Glutamatergic neuron (in vitro differentiated cells): Measurements from ENCODE around the gene MNAT1. TPM values are rescaled to one million over a fixed set of nuclear protein-coding genes. Genes with fewer than 3 reads are reported as not detected.

Source experiments
- DNase-seq: peaks from one replicate; pipeline ENCODE4 v3.0.0; 2022
- H3K27ac Mint-ChIP-seq: one replicate; pipeline ENCODE4 v1.8.0; 2020; ENCODE audit warnings: mild to moderate bottlenecking, mixed read lengths, inconsistent platforms; ENCODE audit not compliant: unreplicated experiment
- H3K27me3 Mint-ChIP-seq: one replicate; pipeline ENCODE4 v1.8.0; 2020; ENCODE audit warnings: mild to moderate bottlenecking, moderate library complexity, mixed read lengths, inconsistent platforms; ENCODE audit not compliant: unreplicated experiment
- H3K36me3 Mint-ChIP-seq: one replicate; pipeline ENCODE4 v1.8.0; 2020; ENCODE audit warnings: mild to moderate bottlenecking, mixed read lengths, inconsistent platforms; ENCODE audit not compliant: unreplicated experiment
- H3K4me1 Mint-ChIP-seq: one replicate; pipeline ENCODE4 v1.8.0; 2020; ENCODE audit warnings: mild to moderate bottlenecking, low read depth, mixed read lengths, inconsistent platforms; ENCODE audit not compliant: unreplicated experiment
- H3K4me3 Mint-ChIP-seq: one replicate; pipeline ENCODE4 v1.8.0; 2020; ENCODE audit warnings: mild to moderate bottlenecking, mixed read lengths, inconsistent platforms; ENCODE audit not compliant: unreplicated experiment
- H3K9me3 Mint-ChIP-seq: one replicate; pipeline ENCODE4 v1.8.0; 2020; ENCODE audit warnings: mild to moderate bottlenecking, moderate library complexity, mixed read lengths, inconsistent platforms; ENCODE audit not compliant: unreplicated experiment
- total RNA-seq: library from RNA; stranded (reverse); fragmentation: NEBNext Ultra II Directional; extraction: Animal tissue kit (Norgen Biotek cat#: 25700); gene quantifications from one replicate; pipeline ENCODE4 v1.2.1, GENCODE V29; 2021; ENCODE audit not compliant: unreplicated experiment
- TF ChIP-seq, protein P1 (sequence below): fragments of 200-600 bp; sonication (generic); IDR thresholded peaks from one replicate; pipeline ENCODE4 v1.5.0; 2021; ENCODE audit not compliant: partially characterized antibody, unreplicated experiment

MNAT1 gene
- total RNA-seq, 1 donor from 2014 or later, result 45.2 TPM

DNA sequence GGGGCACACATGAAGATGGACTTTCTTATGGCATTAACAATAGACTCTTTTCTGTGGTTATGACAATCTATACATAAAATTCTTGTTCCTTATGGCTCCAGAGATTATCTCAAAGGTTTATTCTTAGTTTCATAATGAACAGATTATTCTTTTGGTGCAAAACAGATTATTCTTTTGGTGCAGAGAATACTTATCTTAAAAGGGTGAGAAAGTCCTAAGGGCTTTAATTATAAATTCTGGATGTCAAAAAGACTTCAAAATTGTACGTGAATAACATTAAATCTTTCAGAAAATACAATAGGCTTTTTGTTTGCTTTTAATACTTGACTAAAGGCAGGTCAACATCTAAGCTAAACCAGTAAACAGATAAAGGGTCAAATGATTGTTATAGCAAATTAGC is 69.3 kb downstream of the MNAT1 start:
- Mint-ChIP-seq H3K27me3 (no peaks in the 10 kb centered on the region), H3K4me1 (peaks cover 3% of the 10 kb centered on the region), H3K9me3 (peaks cover 2% of the 10 kb centered on the region), H3K27ac (no peak overlapping the region), H3K36me3 (no peaks in the 10 kb centered on the region), H3K4me3 (no peak overlapping the region)
- TF ChIP-seq, protein P1, sequence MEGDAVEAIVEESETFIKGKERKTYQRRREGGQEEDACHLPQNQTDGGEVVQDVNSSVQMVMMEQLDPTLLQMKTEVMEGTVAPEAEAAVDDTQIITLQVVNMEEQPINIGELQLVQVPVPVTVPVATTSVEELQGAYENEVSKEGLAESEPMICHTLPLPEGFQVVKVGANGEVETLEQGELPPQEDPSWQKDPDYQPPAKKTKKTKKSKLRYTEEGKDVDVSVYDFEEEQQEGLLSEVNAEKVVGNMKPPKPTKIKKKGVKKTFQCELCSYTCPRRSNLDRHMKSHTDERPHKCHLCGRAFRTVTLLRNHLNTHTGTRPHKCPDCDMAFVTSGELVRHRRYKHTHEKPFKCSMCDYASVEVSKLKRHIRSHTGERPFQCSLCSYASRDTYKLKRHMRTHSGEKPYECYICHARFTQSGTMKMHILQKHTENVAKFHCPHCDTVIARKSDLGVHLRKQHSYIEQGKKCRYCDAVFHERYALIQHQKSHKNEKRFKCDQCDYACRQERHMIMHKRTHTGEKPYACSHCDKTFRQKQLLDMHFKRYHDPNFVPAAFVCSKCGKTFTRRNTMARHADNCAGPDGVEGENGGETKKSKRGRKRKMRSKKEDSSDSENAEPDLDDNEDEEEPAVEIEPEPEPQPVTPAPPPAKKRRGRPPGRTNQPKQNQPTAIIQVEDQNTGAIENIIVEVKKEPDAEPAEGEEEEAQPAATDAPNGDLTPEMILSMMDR, result no peak
- DNase-seq, result no peak

DNA sequence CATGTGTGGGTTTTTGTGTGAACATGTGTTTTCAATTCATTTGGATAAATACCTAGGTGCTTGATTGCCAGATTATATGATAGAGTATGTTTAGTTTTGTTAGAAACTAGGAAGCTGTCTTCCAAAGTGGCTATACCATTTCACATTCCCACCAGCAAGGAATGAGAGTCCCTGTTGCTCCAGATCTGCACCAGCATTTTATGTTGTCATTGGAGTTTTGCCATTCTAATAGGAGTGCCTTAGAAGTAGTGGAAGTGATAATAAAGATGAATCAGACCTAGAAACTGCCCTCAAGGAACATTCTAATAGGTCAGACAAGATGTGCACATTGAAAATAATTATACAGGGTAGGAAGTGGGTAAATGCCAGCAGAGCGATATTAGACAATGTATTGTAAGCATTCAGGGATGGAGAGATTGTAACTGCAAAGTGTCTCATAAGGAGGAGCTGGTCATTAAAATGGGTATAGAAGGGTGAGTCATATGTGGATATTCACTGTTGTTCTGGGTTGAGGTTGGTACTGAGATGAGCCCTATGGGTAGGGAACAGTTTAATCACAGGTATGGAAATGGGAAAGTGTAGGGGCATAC is 71.4 kb downstream of the MNAT1 start:
- no peaks in the 10 kb centered on the region for H3K27me3 Mint-ChIP-seq
- H3K36me3 Mint-ChIP-seq, result no peaks in the 10 kb centered on the region
- H3K27ac Mint-ChIP-seq, result no peak overlapping the region
- TF ChIP-seq, protein P1, result no peak
- peaks cover 3% of the 10 kb centered on the region for H3K4me1 Mint-ChIP-seq
- no peak for DNase-seq
- peaks cover under 1% of the 10 kb centered on the region for H3K9me3 Mint-ChIP-seq
- no peak overlapping the region for H3K4me3 Mint-ChIP-seq

DNA sequence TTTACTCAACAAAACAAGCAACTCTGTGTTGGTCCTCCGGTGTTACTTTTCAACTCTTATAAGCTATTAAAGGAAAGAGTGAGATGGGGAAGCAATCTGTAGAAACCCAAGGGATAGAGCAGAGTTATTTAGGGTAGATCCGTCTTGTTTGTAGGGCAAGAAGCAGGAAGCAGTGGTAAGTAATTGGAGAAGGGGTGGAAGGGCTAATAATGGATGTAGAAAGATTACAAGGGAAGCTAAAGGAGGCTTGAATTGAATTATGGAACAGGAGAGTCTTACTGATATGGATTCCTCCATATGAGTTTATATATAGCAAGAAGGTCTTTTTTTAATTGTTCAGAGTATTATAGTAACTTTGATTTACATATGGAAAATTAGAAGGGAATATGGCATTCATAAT is 72.7 kb downstream of the MNAT1 start:
- DNase-seq, result no peak
- Mint-ChIP-seq H3K36me3 (peaks cover under 1% of the 10 kb centered on the region), H3K27me3 (no peaks in the 10 kb centered on the region), H3K27ac (no peak overlapping the region), H3K4me1 (peaks cover 3% of the 10 kb centered on the region), H3K9me3 (no peaks in the 10 kb centered on the region), H3K4me3 (no peak overlapping the region)
- TF ChIP-seq, protein P1, result no peak

DNA sequence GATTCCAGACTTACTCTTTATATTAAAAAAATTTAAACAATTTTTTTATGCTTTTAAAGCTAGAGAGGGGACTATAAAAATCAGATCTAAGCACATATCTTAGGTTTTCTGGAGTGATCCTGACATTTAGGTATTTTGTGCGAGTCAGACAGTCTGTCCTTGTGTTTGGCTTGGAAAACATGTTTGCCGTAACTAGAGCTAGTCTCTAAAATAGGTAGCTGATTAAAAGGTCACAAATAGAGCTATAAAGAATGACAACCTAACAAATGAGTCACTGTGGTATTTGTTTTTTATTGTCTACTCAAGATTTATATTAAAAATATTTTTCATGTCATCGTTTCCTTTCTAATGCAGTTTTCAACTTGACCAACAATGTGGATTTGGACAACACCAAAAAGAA is 73.4 kb downstream of the MNAT1 start:
- no peak overlapping the region for H3K4me3 Mint-ChIP-seq
- peaks cover 6% of the 10 kb centered on the region for H3K36me3 Mint-ChIP-seq
- H3K27me3 Mint-ChIP-seq, result peaks cover 3% of the 10 kb centered on the region
- peaks cover 3% of the 10 kb centered on the region for H3K4me1 Mint-ChIP-seq
- TF ChIP-seq, protein P1, result no peak
- H3K27ac Mint-ChIP-seq, result no peak overlapping the region
- DNase-seq, result no peak
- no peaks in the 10 kb centered on the region for H3K9me3 Mint-ChIP-seq

DNA sequence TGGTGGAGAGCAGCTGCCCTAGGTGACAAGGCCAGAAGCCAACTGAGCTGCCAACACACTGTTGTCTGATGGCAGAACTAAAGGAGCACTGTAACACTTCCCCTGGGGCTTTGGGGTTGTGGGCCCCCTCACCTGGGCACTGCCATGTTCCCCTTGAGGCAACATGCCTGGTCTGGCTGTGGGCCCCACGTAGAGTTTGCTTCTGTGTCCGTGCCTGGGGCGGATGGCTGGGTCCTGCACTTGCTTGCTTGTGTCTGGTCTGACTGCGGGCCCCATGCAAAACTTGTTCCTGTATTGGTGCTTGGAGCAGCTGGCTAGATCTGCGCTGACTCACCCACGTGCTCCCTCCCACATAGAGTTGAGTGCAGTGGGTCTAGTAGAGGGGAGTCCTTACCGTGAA is 78.4 kb downstream of the MNAT1 start:
- TF ChIP-seq, protein P1, result no peak
- Mint-ChIP-seq H3K9me3 (no peaks in the 10 kb centered on the region), H3K27ac (no peak overlapping the region), H3K4me3 (no peak overlapping the region), H3K27me3 (peaks cover 4% of the 10 kb centered on the region), H3K36me3 (peaks cover 6% of the 10 kb centered on the region), H3K4me1 (no peaks in the 10 kb centered on the region)
- DNase-seq, result no peak
